B cell (primary cell): ENCODE data around the gene UNC13C.

ENCODE experiments used
- EZH2 ChIP-seq: IDR thresholded peaks from 2 replicates; pipeline ENCODE4 v1.6.1; 2012; ENCODE audit warnings: borderline replicate concordance, low read depth, mild to moderate bottlenecking, moderate library complexity, low read length; ENCODE audit not compliant: insufficient read depth, poor library complexity, severe bottlenecking
- TF ChIP-seq, protein P1 (sequence below): fragments of 200-600 bp; IDR thresholded peaks from one replicate; pipeline ENCODE4 v1.8.0; 2022; ENCODE audit warnings: antibody characterized with exemption, mild to moderate bottlenecking

DNA sequence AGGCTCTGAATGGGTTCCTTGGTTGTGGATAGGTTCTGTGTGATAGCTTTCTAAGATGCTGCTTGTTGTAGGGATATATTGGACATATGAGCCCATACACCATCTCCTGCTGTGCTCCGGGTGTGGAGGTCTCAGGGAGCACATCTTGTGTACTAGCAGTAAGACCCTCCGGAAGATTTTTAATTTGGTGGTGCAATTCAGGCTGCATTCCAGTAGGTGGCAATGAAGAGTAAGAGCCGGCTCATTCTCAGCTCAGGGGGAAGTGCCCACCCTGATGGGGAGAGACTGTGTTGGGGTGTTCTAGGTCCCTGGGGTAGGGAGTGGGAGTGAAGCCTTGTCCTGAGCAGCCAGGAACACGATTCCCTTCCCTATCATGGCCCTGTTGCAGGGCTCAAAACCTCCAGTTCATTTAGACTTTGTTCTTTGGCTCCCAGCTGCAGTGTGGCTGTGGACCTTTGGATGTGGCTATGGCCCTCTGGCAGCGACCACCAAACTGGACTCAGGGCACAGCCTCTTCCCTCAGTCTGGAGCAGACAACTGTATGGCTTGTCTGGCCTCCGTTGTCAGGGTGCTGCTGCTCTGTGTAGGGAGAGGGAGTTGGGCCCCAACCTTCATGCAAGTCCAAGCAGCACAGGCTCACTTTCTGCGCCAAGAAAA is 104.7 kb downstream of the UNC13C start:
- TF ChIP-seq, protein P1, sequence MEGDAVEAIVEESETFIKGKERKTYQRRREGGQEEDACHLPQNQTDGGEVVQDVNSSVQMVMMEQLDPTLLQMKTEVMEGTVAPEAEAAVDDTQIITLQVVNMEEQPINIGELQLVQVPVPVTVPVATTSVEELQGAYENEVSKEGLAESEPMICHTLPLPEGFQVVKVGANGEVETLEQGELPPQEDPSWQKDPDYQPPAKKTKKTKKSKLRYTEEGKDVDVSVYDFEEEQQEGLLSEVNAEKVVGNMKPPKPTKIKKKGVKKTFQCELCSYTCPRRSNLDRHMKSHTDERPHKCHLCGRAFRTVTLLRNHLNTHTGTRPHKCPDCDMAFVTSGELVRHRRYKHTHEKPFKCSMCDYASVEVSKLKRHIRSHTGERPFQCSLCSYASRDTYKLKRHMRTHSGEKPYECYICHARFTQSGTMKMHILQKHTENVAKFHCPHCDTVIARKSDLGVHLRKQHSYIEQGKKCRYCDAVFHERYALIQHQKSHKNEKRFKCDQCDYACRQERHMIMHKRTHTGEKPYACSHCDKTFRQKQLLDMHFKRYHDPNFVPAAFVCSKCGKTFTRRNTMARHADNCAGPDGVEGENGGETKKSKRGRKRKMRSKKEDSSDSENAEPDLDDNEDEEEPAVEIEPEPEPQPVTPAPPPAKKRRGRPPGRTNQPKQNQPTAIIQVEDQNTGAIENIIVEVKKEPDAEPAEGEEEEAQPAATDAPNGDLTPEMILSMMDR: peak; percentile 71
- no peak for TF ChIP-seq EZH2
